Fibroblast of peridontal ligament (primary cell): ENCODE data around the gene PRRG1.
"Not testable (repeated sequence)": the region's sequence is repeated elsewhere in the genome, so short reads cannot be mapped to it uniquely, and the experiment has no call there.

Source experiments
- DNase-seq: peaks from one replicate; pipeline ENCODE4 v3.0.0-alpha.2; 2010; ENCODE audit errors: extremely low read depth

PRRG1 gene

GRCh38 chrX:37378404-37378803 is 29.2 kb downstream of the PRRG1 start:
- DNase-seq, result peak; percentile 71

- DNase-seq, result no peak
These were observed 29.7 kb downstream of the PRRG1 start for GRCh38 chrX:37378830-37379229.

GRCh38 chrX:37380256-37380655 is 31.1 kb downstream of the PRRG1 start:
- DNase-seq, result no peak

GRCh38 chrX:37380924-37381323 is 31.8 kb downstream of the PRRG1 start:
- DNase-seq, result peak; percentile 41

- peak; percentile 2 for DNase-seq
These were observed 34.1 kb downstream of the PRRG1 start for GRCh38 chrX:37383313-37383712.

GRCh38 chrX:37388413-37388812 is 39.2 kb downstream of the PRRG1 start:
- DNase-seq, result no peak

GRCh38 chrX:37405956-37406355 is 56.8 kb downstream of the PRRG1 start:
- peak; percentile 28 for DNase-seq

GRCh38 chrX:37407736-37408135 is 58.6 kb downstream of the PRRG1 start:
- DNase-seq, result no peak

GRCh38 chrX:37409278-37409677 is 60.1 kb downstream of the PRRG1 start:
- DNase-seq, result no peak

GRCh38 chrX:37420185-37420584 is 71.0 kb downstream of the PRRG1 start:
- peak; percentile 12 for DNase-seq

GRCh38 chrX:37420756-37421155 is 71.6 kb downstream of the PRRG1 start:
- DNase-seq, result no peak

- peak; percentile 45 for DNase-seq
These were observed 74.9 kb downstream of the PRRG1 start for GRCh38 chrX:37424000-37424429.

- no peak for DNase-seq
These were observed 76.2 kb downstream of the PRRG1 start for GRCh38 chrX:37425370-37425769.

GRCh38 chrX:37428962-37429361 is 79.8 kb downstream of the PRRG1 start:
- DNase-seq, result not testable (repeated sequence)

GRCh38 chrX:37434362-37434761 is 85.2 kb downstream of the PRRG1 start:
- peak; percentile 1 for DNase-seq

- no peak for DNase-seq
These were observed 88.0 kb downstream of the PRRG1 start for GRCh38 chrX:37437160-37437559.

GRCh38 chrX:37441377-37441776 is 92.2 kb downstream of the PRRG1 start:
- DNase-seq, result no peak

- no peak for DNase-seq
These were observed 96.0 kb downstream of the PRRG1 start for GRCh38 chrX:37445182-37445581.

- no peak for DNase-seq
These were observed 104.7 kb downstream of the PRRG1 start for GRCh38 chrX:37453821-37454220.

GRCh38 chrX:37454537-37455285 is 105.5 kb downstream of the PRRG1 start:
- DNase-seq, result no peak

GRCh38 chrX:37455381-37455780 is 106.2 kb downstream of the PRRG1 start:
- no peak for DNase-seq

GRCh38 chrX:37460285-37460684 is 111.1 kb downstream of the PRRG1 start:
- not testable (repeated sequence) for DNase-seq

GRCh38 chrX:37462346-37462745 is 113.2 kb downstream of the PRRG1 start:
- no peak for DNase-seq
